ENCODE results near the gene PKP4. TPM values are rescaled to one million over a fixed set of nuclear protein-coding genes. Genes with fewer than 3 reads are reported as not detected.

PKP4 gene
- polyA plus RNA-seq, 1 experiment = 47.0 TPM

DNA sequence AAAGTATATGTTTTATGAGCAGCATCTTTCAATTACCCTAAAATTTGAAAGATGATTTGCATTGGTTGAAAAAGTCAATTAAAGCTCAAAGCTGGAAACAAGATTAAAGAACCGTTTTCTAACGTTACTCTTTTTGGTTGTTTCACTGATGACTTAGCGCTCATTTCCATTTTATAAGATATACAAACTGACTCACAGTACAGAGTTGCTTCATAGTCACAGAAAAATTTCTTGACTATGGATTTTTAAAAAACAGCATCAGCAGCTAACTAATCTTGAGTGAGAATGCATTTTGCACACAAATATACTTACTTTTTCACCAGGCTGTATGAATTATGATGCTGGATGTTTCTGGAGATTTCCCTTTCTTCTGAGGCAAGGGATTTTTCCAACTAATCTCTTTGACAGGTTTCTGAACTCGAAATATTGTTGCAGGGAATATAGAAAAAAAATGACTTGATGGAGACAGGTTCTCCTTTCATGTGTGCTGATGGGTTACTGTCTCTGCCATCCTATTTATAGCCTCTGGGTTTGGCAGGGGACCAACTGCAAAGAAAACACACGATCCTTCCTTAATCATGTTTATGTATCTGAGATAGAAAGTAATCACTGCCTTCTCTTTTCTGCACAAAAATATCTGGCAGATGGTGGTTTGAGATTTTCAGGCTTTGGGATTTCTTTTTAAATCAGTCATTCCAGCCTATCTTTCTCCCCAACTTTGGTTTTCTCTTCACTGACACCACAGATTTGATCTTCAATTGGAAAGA lies 209.0 kb downstream of the PKP4 start:
- no peak for DNase-seq (ENCODE audit: low read depth)
- Histone ChIP-seq H3K36me3 (ENCODE audit: control insufficient read depth, insufficient read depth, low read length) (peaks cover 25% of the 10 kb centered on the region), H3K4me3 (ENCODE audit: low read depth, low read length) (no peak overlapping the region), H3K27me3 (ENCODE audit: control insufficient read depth, insufficient read depth, low read length) (no peaks in the 10 kb centered on the region)
- TF ChIP-seq, protein P1, sequence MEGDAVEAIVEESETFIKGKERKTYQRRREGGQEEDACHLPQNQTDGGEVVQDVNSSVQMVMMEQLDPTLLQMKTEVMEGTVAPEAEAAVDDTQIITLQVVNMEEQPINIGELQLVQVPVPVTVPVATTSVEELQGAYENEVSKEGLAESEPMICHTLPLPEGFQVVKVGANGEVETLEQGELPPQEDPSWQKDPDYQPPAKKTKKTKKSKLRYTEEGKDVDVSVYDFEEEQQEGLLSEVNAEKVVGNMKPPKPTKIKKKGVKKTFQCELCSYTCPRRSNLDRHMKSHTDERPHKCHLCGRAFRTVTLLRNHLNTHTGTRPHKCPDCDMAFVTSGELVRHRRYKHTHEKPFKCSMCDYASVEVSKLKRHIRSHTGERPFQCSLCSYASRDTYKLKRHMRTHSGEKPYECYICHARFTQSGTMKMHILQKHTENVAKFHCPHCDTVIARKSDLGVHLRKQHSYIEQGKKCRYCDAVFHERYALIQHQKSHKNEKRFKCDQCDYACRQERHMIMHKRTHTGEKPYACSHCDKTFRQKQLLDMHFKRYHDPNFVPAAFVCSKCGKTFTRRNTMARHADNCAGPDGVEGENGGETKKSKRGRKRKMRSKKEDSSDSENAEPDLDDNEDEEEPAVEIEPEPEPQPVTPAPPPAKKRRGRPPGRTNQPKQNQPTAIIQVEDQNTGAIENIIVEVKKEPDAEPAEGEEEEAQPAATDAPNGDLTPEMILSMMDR (IDR thresholded peaks at IDR 0.05; ENCODE audit: insufficient read depth, low read depth, low read length) = no peak
- CTCF ChIA-PET = interaction anchor here (1.1 kb wide), 1 partner anchor 12 kb away, joined by 3 read pairs; no protein-coding TSS in a partner anchor
- POLR2A ChIA-PET = no interaction called here

DNA sequence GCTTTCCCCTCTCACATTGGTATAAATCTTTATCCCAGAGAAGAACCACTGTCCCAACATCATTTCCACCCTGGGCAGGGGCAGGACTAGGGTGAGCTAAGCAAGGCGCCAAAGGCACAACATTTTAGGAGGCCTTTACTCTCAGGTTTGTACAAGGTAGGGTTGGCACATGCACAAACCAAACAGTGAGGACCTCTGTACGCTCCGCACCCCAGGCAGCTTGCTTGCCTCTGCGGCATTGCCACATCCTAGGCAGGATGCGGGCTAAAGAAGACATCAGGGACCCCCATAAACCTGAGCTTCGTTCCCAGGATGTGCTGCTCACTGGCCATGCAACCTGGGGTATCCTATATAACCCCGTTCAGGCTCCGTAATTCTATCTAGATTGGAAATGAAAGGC lies 210.2 kb downstream of the PKP4 start:
- TF ChIP-seq, protein P1 (IDR thresholded peaks at IDR 0.05; ENCODE audit: insufficient read depth, low read depth, low read length) = no peak
- DNase-seq (ENCODE audit: low read depth) = no peak
- Histone ChIP-seq H3K27me3 (ENCODE audit: control insufficient read depth, insufficient read depth, low read length) (no peaks in the 10 kb centered on the region), H3K36me3 (ENCODE audit: control insufficient read depth, insufficient read depth, low read length) (peaks cover 23% of the 10 kb centered on the region), H3K4me3 (ENCODE audit: low read depth, low read length) (no peak overlapping the region)
- ChIA-PET POLR2A (interaction anchor here (0.6 kb wide), 1 partner anchor 10 kb away, joined by 3 read pairs; no protein-coding TSS in a partner anchor), CTCF (interaction anchor here (0.7 to 1.1 kb wide), 4 partner anchors 13 to 656 kb away, joined by 3 read pairs; no protein-coding TSS in a partner anchor)

DNA sequence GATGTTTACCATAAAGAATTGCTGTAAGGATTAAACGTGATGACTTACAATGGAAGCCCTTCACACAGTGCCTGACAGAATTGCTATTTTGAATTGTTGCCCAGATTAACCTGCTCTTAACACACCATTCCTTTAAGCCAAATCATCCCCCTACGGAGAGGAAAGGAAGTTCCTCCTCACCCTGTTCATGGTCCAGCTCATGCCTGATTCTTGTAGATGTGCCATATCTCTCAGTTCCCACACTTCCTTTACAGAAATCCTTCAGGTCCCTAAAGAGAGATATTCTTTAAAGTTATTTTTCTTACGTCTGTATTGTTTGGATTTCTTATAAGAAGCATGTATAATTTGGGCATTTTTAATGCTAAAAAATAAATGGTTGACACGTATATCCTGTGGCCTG lies 210.8 kb downstream of the PKP4 start:
- TF ChIP-seq, protein P1 (IDR thresholded peaks at IDR 0.05; ENCODE audit: insufficient read depth, low read depth, low read length) = no peak
- no peak for DNase-seq (ENCODE audit: low read depth)
- peaks cover 21% of the 10 kb centered on the region for H3K36me3 ChIP-seq (ENCODE audit: control insufficient read depth, insufficient read depth, low read length)
- H3K4me3 ChIP-seq (ENCODE audit: low read depth, low read length) = no peak overlapping the region
- POLR2A ChIA-PET = interaction anchor here (0.5 to 0.6 kb wide), 3 partner anchors 10 to 212 kb away, joined by 3 to 5 read pairs (median 3); no protein-coding TSS in a partner anchor
- CTCF ChIA-PET = interaction anchor here (0.7 to 1.0 kb wide), 2 partner anchors 19 to 633 kb away, joined by 3 to 4 read pairs; no protein-coding TSS in a partner anchor
- no peaks in the 10 kb centered on the region for H3K27me3 ChIP-seq (ENCODE audit: control insufficient read depth, insufficient read depth, low read length)

DNA sequence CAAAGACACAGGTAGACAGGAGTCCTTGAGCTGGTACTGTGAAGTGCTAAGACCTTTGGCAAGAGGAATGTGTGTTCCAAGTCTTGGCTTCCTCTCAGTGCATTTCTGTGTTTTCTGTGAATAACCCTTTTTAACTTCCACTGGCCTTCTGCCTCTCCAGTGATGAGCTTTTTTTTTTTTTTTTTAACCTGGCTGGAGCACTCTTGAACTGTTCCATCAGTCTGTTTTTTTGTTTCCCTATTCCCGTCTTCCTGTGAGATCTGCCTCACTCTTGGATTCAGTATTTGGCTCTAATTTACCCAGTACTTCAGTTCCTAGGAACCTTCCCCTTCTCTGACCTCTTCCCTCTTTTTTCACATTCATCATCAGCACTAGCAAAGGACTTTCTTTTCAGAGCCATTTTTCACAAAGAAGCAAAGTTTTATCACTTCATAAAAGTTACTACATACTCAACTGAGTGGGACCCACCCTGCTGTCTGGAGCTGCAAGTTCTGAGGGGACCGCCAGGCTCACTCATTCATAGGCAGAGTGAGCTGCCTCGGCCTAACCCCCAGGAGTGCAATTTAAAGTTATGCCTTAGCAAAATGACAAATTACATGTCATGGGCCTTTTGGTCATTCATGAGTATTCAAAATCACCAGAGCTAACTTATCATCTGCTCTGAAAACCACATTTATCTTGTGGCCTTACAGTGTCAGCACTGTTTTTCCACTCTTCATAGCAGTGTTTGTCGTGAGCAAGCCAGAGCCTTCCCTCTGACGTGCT lies 211.4 kb downstream of the PKP4 start:
- CTCF ChIA-PET = interaction anchor here (1.0 kb wide), 1 partner anchor 20 kb away, joined by 4 read pairs; no protein-coding TSS in a partner anchor

More for the DNA sequence above, 211.4 kb downstream of the PKP4 start:
- Histone ChIP-seq H3K36me3 (ENCODE audit: control insufficient read depth, insufficient read depth, low read length) (peaks cover 19% of the 10 kb centered on the region), H3K4me3 (ENCODE audit: low read depth, low read length) (no peak overlapping the region), H3K27me3 (ENCODE audit: control insufficient read depth, insufficient read depth, low read length) (no peaks in the 10 kb centered on the region)
- TF ChIP-seq, protein P1 (IDR thresholded peaks at IDR 0.05; ENCODE audit: insufficient read depth, low read depth, low read length) = no peak
- DNase-seq (ENCODE audit: low read depth) = no peak
- POLR2A ChIA-PET = interaction anchor here (0.5 kb wide), 2 partner anchors 15 to 212 kb away, joined by 3 to 5 read pairs; no protein-coding TSS in a partner anchor

All from BJ (cell line).